H1 (cell line): Measurements from ENCODE around the gene LSM3. TPM values are rescaled to one million over a fixed set of nuclear protein-coding genes. Genes with fewer than 3 reads are reported as not detected.

Source experiments
- CTBP2 ChIP-seq: IDR thresholded peaks from 2 replicates; pipeline ENCODE4 v1.7.0; 2011; ENCODE audit warnings: borderline replicate concordance, mild to moderate bottlenecking, moderate library complexity, mixed read lengths, low read length; ENCODE audit not compliant: insufficient read depth, insufficient read length
- polyA plus RNA-seq, 7 experiments: library from polyadenylated mRNA; depleted of rRNA in 3 of 7; stranded (reverse) in 5 of 7; unstranded in 2 of 7; fragments of >200 nt in 5 of 7; fragments of 200-250 nt in 2 of 7; gene quantifications; 1 replicate in 5 of 7; 2 replicates in 1 of 7; 4 replicates in 1 of 7; pipeline versions ENCODE4 v1.2.1 to v1.2.3, GENCODE V29; 2011 to 2013; ENCODE audit warnings: missing spikeins in 2 of 7, mixed read lengths in 2 of 7
- total RNA-seq: library from RNA; stranded (reverse); fragmentation: NEBNext Ultra II Directional; extraction: Animal tissue kit (Norgen Biotek cat#: 25700); gene quantifications from 2 replicates; pipeline ENCODE4 v1.2.1, GENCODE V29; 2021

Gene LSM3
- total and polyA plus RNA-seq, 2 of the 8 experiments (the other 6 are each of a cell fraction or from before 2014, with no cell fraction given): 7.1 to 25.4 TPM

DNA sequence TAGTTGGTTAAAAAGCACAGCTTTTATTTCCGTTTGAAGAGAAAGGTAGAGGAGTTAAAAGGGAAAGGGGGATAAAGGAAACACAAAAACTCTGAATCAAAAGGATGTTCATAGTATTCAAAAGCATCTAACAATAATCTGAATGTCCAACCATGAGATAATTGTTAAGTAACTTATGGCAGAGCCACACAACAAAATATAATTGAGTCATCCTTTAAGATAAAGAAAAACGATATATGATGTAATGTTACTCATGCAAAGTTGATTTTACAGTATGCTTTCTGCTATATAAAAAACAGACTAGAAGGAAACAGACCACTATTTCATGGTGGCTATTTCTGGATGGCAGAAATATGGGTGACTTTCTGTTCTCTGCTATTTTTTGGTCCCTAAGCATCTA lies 4.1 kb upstream of the LSM3 start (continued):
- no peak for TF ChIP-seq CTBP2
